Measurements from ENCODE around the gene SAPCD1.

Gene SAPCD1

DNA sequence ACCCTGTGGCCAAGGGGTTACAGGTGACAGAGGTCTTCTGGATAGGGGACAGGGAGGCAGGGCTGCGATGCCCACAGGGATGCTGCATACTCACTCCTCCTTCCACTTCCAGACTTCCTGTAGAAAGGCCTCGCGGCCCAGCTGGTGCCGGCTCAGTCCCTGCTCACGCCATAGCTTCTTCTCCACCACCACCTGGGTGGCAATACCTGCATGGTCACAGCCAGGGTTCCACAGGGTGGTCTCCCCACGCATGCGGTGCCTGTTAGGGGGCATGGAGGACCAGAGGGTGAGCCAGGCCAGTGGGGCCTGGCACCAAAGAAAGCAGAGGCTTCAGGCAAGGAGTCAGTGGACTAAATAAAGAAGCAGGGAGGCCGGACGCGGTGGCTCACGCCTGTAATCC lies 23.0 kb downstream of the SAPCD1 start:
- H3K4me3 ChIP-seq (replicated peaks; ENCODE audit: insufficient read depth, low read length): no peak overlapping the region
- TF ChIP-seq, protein P1, sequence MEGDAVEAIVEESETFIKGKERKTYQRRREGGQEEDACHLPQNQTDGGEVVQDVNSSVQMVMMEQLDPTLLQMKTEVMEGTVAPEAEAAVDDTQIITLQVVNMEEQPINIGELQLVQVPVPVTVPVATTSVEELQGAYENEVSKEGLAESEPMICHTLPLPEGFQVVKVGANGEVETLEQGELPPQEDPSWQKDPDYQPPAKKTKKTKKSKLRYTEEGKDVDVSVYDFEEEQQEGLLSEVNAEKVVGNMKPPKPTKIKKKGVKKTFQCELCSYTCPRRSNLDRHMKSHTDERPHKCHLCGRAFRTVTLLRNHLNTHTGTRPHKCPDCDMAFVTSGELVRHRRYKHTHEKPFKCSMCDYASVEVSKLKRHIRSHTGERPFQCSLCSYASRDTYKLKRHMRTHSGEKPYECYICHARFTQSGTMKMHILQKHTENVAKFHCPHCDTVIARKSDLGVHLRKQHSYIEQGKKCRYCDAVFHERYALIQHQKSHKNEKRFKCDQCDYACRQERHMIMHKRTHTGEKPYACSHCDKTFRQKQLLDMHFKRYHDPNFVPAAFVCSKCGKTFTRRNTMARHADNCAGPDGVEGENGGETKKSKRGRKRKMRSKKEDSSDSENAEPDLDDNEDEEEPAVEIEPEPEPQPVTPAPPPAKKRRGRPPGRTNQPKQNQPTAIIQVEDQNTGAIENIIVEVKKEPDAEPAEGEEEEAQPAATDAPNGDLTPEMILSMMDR (IDR thresholded peaks at IDR 0.05; ENCODE audit: insufficient read depth, low read length): no peak
- no peak for TF ChIP-seq POLR2AphosphoS5 (IDR thresholded peaks at IDR 0.05; ENCODE audit: low read depth)
- TF ChIP-seq SPI1 (IDR thresholded peaks at IDR 0.05; ENCODE audit: borderline replicate concordance, low read depth): no peak
- TF ChIP-seq, protein P2, sequence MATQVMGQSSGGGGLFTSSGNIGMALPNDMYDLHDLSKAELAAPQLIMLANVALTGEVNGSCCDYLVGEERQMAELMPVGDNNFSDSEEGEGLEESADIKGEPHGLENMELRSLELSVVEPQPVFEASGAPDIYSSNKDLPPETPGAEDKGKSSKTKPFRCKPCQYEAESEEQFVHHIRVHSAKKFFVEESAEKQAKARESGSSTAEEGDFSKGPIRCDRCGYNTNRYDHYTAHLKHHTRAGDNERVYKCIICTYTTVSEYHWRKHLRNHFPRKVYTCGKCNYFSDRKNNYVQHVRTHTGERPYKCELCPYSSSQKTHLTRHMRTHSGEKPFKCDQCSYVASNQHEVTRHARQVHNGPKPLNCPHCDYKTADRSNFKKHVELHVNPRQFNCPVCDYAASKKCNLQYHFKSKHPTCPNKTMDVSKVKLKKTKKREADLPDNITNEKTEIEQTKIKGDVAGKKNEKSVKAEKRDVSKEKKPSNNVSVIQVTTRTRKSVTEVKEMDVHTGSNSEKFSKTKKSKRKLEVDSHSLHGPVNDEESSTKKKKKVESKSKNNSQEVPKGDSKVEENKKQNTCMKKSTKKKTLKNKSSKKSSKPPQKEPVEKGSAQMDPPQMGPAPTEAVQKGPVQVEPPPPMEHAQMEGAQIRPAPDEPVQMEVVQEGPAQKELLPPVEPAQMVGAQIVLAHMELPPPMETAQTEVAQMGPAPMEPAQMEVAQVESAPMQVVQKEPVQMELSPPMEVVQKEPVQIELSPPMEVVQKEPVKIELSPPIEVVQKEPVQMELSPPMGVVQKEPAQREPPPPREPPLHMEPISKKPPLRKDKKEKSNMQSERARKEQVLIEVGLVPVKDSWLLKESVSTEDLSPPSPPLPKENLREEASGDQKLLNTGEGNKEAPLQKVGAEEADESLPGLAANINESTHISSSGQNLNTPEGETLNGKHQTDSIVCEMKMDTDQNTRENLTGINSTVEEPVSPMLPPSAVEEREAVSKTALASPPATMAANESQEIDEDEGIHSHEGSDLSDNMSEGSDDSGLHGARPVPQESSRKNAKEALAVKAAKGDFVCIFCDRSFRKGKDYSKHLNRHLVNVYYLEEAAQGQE (IDR thresholded peaks at IDR 0.05; ENCODE audit: insufficient replicate concordance, low read depth): no peak
- no peak for TF ChIP-seq GABPA (IDR thresholded peaks at IDR 0.05; ENCODE audit: low read depth)
- H3K27me3 ChIP-seq (ENCODE audit: insufficient read depth, poor library complexity, severe bottlenecking): no peaks in the 10 kb centered on the region
- no peak overlapping the region for H3K27ac ChIP-seq (replicated peaks)
- DNase-seq (ENCODE audit: low read depth in 1 of 2, low spot score in 1 of 2): no peak

DNA sequence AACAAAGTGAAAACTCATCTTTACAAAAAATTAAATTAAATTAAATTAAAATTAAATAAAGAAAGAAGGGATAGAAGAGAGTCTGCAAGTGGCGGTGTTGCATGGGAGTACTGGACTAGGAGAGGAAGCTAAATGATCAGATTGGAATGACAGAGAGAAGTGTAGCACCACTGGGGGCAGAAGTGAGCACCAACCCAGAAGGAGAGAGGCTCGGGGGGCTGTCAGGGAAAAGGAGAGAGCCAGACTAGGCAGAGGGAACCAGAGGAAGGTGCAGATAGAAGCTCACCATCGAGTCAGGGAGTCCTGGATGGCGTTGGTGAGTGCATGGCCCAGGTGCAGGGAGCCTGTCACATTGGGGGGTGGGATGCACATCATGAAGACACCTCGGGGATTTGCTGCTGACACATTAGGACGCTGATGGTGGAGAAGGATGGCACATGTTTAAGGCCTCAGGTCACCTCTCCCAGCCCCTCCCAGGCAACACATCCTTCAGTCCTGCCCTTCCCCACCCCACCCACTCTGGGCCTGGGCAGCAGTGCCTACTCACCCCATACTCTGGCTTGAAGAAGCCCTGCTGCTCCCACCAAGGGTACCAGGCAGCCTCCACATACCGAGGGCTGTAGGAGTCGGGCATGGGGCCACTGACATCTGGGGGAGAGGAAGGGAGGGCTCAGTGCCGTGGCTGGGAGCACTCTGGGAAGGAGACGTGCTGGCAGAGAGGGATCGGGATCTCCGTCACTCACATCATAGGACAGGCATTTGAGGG lies 29.1 kb downstream of the SAPCD1 start:
- peak in 1 of 2 experiments; percentile 39 for DNase-seq (ENCODE audit: low read depth in 1 of 2, low spot score in 1 of 2)
- Histone ChIP-seq H3K27me3 (ENCODE audit: insufficient read depth, poor library complexity, severe bottlenecking) (no peaks in the 10 kb centered on the region), H3K27ac (replicated peaks) (no peak overlapping the region), H3K4me3 (replicated peaks; ENCODE audit: insufficient read depth, low read length) (no peak overlapping the region)
- TF ChIP-seq, protein P1 (IDR thresholded peaks at IDR 0.05; ENCODE audit: insufficient read depth, low read length): peak; percentile 39
- TF ChIP-seq GABPA (IDR thresholded peaks at IDR 0.05; ENCODE audit: low read depth) (no peak), SPI1 (IDR thresholded peaks at IDR 0.05; ENCODE audit: borderline replicate concordance, low read depth) (peak; percentile 11; the same call in 1 of the 2 replicates)

DNA sequence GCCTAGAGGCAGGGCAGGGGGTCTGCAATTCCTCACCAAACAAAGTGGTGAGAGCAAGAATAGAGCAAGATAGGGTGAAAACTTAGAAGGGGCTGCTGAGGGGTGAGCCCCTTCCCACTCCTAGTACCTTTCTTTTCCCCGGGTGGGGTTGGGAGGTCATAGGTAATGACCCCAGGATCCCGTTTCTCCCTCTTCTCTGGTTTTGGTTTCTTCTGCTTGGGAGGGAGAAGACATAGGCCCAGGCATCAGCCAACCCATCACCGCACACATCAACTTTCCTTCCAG lies 29.6 kb downstream of the SAPCD1 start:
- no peak for DNase-seq (ENCODE audit: low read depth in 1 of 2, low spot score in 1 of 2)
- Histone ChIP-seq H3K27me3 (ENCODE audit: insufficient read depth, poor library complexity, severe bottlenecking) (no peaks in the 10 kb centered on the region), H3K4me3 (replicated peaks; ENCODE audit: insufficient read depth, low read length) (no peak overlapping the region), H3K27ac (replicated peaks) (no peak overlapping the region)
- TF ChIP-seq POLR2AphosphoS5 (IDR thresholded peaks at IDR 0.05; ENCODE audit: low read depth) (no peak), GABPA (IDR thresholded peaks at IDR 0.05; ENCODE audit: low read depth) (no peak), SPI1 (IDR thresholded peaks at IDR 0.05; ENCODE audit: borderline replicate concordance, low read depth) (no peak)
- TF ChIP-seq, protein P2 (IDR thresholded peaks at IDR 0.05; ENCODE audit: insufficient replicate concordance, low read depth): no peak
- TF ChIP-seq, protein P1 (IDR thresholded peaks at IDR 0.05; ENCODE audit: insufficient read depth, low read length): no peak

DNA sequence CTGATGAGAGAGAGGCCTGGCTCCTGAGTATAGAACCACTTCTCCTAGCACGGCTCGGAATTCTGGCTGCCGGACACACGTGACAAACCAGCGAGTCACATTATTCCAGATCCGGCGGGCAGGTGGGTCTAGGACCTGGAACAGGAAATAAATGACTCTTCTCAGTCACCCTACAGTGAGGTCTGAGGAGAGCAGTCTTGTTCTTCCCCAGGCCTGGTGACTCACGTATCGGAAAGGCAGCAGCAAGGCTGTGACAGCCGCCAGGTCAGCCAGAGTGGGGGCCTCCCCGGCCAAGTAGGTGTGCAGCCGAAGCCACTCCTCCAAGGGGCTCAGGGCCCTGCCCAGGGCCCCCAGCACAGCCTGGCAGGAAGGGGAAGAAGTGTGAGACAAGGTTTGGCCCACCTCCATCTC lies 30.3 kb downstream of the SAPCD1 start:
- no peak for DNase-seq (ENCODE audit: low read depth in 1 of 2, low spot score in 1 of 2)
- TF ChIP-seq, protein P1 (IDR thresholded peaks at IDR 0.05; ENCODE audit: insufficient read depth, low read length): no peak
- TF ChIP-seq POLR2AphosphoS5 (IDR thresholded peaks at IDR 0.05; ENCODE audit: low read depth) (no peak), GABPA (IDR thresholded peaks at IDR 0.05; ENCODE audit: low read depth) (no peak), SPI1 (IDR thresholded peaks at IDR 0.05; ENCODE audit: borderline replicate concordance, low read depth) (no peak)
- TF ChIP-seq, protein P2 (IDR thresholded peaks at IDR 0.05; ENCODE audit: insufficient replicate concordance, low read depth): no peak
- Histone ChIP-seq H3K4me3 (replicated peaks; ENCODE audit: insufficient read depth, low read length) (no peak overlapping the region), H3K27me3 (ENCODE audit: insufficient read depth, poor library complexity, severe bottlenecking) (no peaks in the 10 kb centered on the region), H3K27ac (replicated peaks) (no peak overlapping the region)
